Karpas-422 (cell line): Measurements from ENCODE around the gene SLC46A2. TPM values are rescaled to one million over a fixed set of nuclear protein-coding genes. Genes with fewer than 3 reads are reported as not detected.

Experiments
- DNase-seq: peaks from one replicate; pipeline ENCODE4 v3.0.0-alpha.2; 2015
- H2AFZ ChIP-seq: fragments of 200-600 bp; sonication (generic); 2 replicates; pipeline ENCODE4 v1.6.1; 2014; ENCODE audit warnings: antibody characterized with exemption, low read length, mixed read lengths
- H3K27ac ChIP-seq: fragments of 200-600 bp; sonication (generic); 2 replicates; pipeline ENCODE4 v1.5.1; 2014; ENCODE audit warnings: mild to moderate bottlenecking, low read length, moderate library complexity
- H3K27me3 ChIP-seq: fragments of 200-600 bp; sonication (generic); 2 replicates; pipeline ENCODE4 v1.6.1; 2014; ENCODE audit warnings: low read length, mixed read lengths
- H3K36me3 ChIP-seq: fragments of 200-600 bp; sonication (generic); 2 replicates; pipeline ENCODE4 v1.6.1; 2014; ENCODE audit warnings: low read length, mixed read lengths; ENCODE audit not compliant: insufficient read depth
- H3K4me1 ChIP-seq: fragments of 200-600 bp; sonication (generic); 2 replicates; pipeline ENCODE4 v1.6.1; 2014; ENCODE audit warnings: mild to moderate bottlenecking, low read length, mixed read lengths
- H3K4me2 ChIP-seq: fragments of 200-600 bp; sonication (generic); 2 replicates; pipeline ENCODE4 v1.6.1; 2014; ENCODE audit warnings: low read length, low read depth, mild to moderate bottlenecking; ENCODE audit not compliant: poor library complexity, severe bottlenecking
- H3K4me3 ChIP-seq: fragments of 200-600 bp; sonication (generic); 2 replicates; pipeline ENCODE4 v1.5.1; 2014; ENCODE audit warnings: mild to moderate bottlenecking, antibody characterized with exemption, low read length, mixed read lengths
- H3K79me2 ChIP-seq: fragments of 200-600 bp; sonication (generic); 2 replicates; pipeline ENCODE4 v1.6.1; 2014; ENCODE audit warnings: mild to moderate bottlenecking, low read length, mixed read lengths
- H3K9ac ChIP-seq: fragments of 200-600 bp; sonication (generic); 2 replicates; pipeline ENCODE4 v1.6.0; 2014; ENCODE audit warnings: low read length
- H3K9me2 ChIP-seq: fragments of 200-600 bp; sonication (generic), shearing (Covaris generic); replicated peaks from 2 replicates; pipeline ENCODE4 v1.6.0; 2014; ENCODE audit warnings: mild to moderate bottlenecking, low read length, moderate library complexity; ENCODE audit not compliant: insufficient read depth
- H3K9me3 ChIP-seq: fragments of 300-700, 200-600 bp; sonication (generic); 2 replicates; pipeline ENCODE4 v1.6.1; 2014; ENCODE audit warnings: low read length, mixed read lengths
- H4K20me1 ChIP-seq: fragments of 200-600 bp; sonication (generic); 2 replicates; pipeline ENCODE4 v1.6.1; 2014; ENCODE audit warnings: mild to moderate bottlenecking, antibody characterized with exemption, low read length, low read depth; ENCODE audit not compliant: insufficient read depth
- total RNA-seq: library from RNA; depleted of rRNA; stranded (reverse); fragments of >200 nt; shearing (Covaris generic); gene quantifications from 2 replicates; pipeline ENCODE4 v1.2.3, GENCODE V29; 2014; ENCODE audit warnings: low replicate concordance

The SLC46A2 gene
- total RNA-seq, 1 experiment from 2014 or later, result not detected

GRCh38 chr9:112841261-112841660 lies 49.4 kb downstream of the SLC46A2 start:
- H4K20me1 ChIP-seq, result no peaks in the 10 kb centered on the region

DNA sequence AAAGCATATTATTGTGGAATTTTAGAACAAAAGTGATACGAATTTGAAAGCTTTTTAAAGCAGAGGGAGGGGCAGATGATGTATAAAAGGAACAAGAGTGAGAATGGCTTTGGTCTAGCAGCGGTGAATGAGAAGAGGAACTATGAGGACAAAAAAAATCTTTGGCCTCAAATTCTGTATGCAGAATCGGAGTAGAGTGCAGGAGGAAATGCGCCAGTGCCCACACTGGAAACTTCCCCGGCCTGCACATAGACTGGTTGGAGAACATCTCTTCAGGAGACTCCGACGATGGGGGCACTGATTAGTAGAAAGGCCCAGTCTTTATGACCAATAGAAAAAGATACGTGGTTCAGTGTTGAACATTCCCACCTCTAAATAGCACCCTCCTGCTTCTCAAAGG lies 51.3 kb downstream of the SLC46A2 start:
- Histone ChIP-seq H3K9me2 (no peaks in the 10 kb centered on the region), H3K4me2 (peak overlapping the region; percentile 41)
- no peak for DNase-seq

More at GRCh38 chr9:112841261-112841660, 49.4 kb downstream of the SLC46A2 start:
- Histone ChIP-seq H3K9me3 (no peaks in the 10 kb centered on the region), H3K36me3 (peaks cover 8% of the 10 kb centered on the region), H3K27ac (no peak overlapping the region), H2AFZ (no peak overlapping the region), H3K9me2 (no peaks in the 10 kb centered on the region), H3K4me3 (no peak overlapping the region), H3K4me2 (no peak overlapping the region), H3K9ac (no peak overlapping the region), H3K27me3 (no peaks in the 10 kb centered on the region), H3K4me1 (peaks cover 58% of the 10 kb centered on the region), H3K79me2 (peaks cover 12% of the 10 kb centered on the region; the same call in 1 of the 2 replicates)
- DNase-seq, result no peak

GRCh38 chr9:112838342-112838741 lies 52.3 kb downstream of the SLC46A2 start:
- H3K27ac ChIP-seq, result peak overlapping the region; percentile 65

More for the DNA sequence above, 51.3 kb downstream of the SLC46A2 start:
- Histone ChIP-seq H3K36me3 (peaks cover 8% of the 10 kb centered on the region), H3K27ac (peak overlapping the region; percentile 65), H3K9me3 (no peaks in the 10 kb centered on the region), H3K4me3 (no peak overlapping the region), H4K20me1 (no peaks in the 10 kb centered on the region), H3K9ac (peak overlapping the region; percentile 17; the same call in 1 of the 2 replicates), H3K4me1 (peaks cover 38% of the 10 kb centered on the region), H3K79me2 (0 out of 2 replicates have a peak, but pooled peaks cover 7% of the 10 kb centered on the region), H3K27me3 (no peaks in the 10 kb centered on the region), H2AFZ (no peak overlapping the region)

DNA sequence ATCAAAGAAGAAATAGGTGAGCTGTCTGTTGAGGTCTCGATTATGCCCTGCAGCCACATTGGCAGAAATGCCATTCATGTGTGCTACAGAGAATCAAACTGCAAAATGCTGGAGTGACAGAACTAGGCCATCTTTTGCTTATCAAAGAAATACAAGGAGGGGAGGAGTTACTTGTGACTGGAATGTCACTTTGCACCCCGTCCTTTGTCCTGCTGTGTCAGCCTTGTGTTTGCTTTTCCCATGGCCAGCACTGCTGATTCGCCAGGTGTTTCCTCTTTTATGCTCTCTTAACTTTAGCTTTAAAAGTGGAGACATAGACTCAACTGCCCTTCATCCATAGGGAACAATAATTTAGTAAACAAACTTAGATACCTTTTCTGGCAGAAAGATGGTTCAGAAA lies 54.3 kb downstream of the SLC46A2 start:
- no peak for DNase-seq
- Histone ChIP-seq H3K9ac (no peak overlapping the region), H4K20me1 (no peaks in the 10 kb centered on the region), H3K36me3 (peaks cover 8% of the 10 kb centered on the region), H3K27me3 (no peaks in the 10 kb centered on the region), H3K4me3 (no peak overlapping the region), H3K9me3 (no peaks in the 10 kb centered on the region), H2AFZ (no peak overlapping the region), H3K79me2 (0 out of 2 replicates have a peak, but pooled peaks cover 12% of the 10 kb centered on the region), H3K4me1 (peaks cover 47% of the 10 kb centered on the region), H3K4me2 (no peak overlapping the region), H3K27ac (no peak overlapping the region), H3K9me2 (no peaks in the 10 kb centered on the region)

More at GRCh38 chr9:112838342-112838741, 52.3 kb downstream of the SLC46A2 start:
- Histone ChIP-seq H2AFZ (no peak overlapping the region), H3K79me2 (0 out of 2 replicates have a peak, but pooled peaks cover 7% of the 10 kb centered on the region), H3K9ac (no peak overlapping the region), H3K4me1 (peaks cover 35% of the 10 kb centered on the region), H3K9me2 (no peaks in the 10 kb centered on the region), H3K27me3 (no peaks in the 10 kb centered on the region), H3K4me2 (peak overlapping the region; percentile 41), H3K4me3 (peak overlapping the region; percentile 0; the same call in 1 of the 2 replicates), H3K9me3 (no peaks in the 10 kb centered on the region), H4K20me1 (no peaks in the 10 kb centered on the region), H3K36me3 (peaks cover 8% of the 10 kb centered on the region)
- peak; percentile 68 for DNase-seq

- no peaks in the 10 kb centered on the region for H3K9me3 ChIP-seq
- no peak overlapping the region for H3K9ac ChIP-seq
- no peak overlapping the region for H3K4me2 ChIP-seq
- no peak overlapping the region for H3K27ac ChIP-seq
- H3K9me2 ChIP-seq, result no peaks in the 10 kb centered on the region
- H3K36me3 ChIP-seq, result peaks cover 5% of the 10 kb centered on the region
- no peaks in the 10 kb centered on the region for H3K27me3 ChIP-seq
- peaks cover 48% of the 10 kb centered on the region for H3K4me1 ChIP-seq
- peaks cover 19% of the 10 kb centered on the region for H3K79me2 ChIP-seq
- DNase-seq, result no peak
- no peak overlapping the region for H3K4me3 ChIP-seq
- H2AFZ ChIP-seq, result no peak overlapping the region
- no peaks in the 10 kb centered on the region for H4K20me1 ChIP-seq
Measured at GRCh38 chr9:112833081-112833480, 57.6 kb downstream of the SLC46A2 start.

GRCh38 chr9:112831969-112832368 lies 58.7 kb downstream of the SLC46A2 start:
- Histone ChIP-seq H2AFZ (no peak overlapping the region), H3K4me3 (no peak overlapping the region), H3K4me2 (no peak overlapping the region), H3K27me3 (no peaks in the 10 kb centered on the region), H3K9me3 (no peaks in the 10 kb centered on the region), H4K20me1 (no peaks in the 10 kb centered on the region), H3K9me2 (no peaks in the 10 kb centered on the region), H3K4me1 (peaks cover 39% of the 10 kb centered on the region), H3K9ac (no peak overlapping the region), H3K36me3 (peaks cover 2% of the 10 kb centered on the region), H3K27ac (no peak overlapping the region), H3K79me2 (peaks cover 23% of the 10 kb centered on the region)
- DNase-seq, result no peak

DNA sequence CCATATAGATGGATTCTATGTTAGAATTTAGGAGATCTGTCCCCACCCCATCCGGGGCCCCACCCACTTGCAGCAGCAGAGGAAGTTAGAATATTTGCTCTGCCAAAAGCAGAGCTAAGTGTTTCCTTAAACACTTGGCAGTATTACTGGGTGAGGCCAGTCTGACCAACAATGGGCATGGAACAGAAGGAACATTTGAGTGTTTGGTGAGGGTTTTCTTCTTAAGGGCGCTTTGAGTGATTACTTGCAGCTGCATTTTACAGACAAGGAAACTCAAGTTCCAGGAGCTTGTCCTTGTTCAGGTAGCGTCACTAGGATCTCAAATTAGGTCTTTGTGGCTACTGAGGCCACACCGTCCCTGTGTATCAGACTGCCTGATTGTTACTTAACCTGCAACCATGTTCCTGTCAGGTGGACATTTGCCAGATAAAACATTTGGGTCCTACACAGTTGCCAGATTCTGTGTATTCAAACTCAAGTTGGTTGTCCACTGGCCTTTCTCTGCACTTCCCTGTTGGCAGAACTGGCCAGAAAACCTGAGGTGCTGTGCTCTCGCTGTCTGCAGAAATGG lies 59.3 kb downstream of the SLC46A2 start:
- Histone ChIP-seq H3K4me3 (no peak overlapping the region), H3K79me2 (peaks cover 24% of the 10 kb centered on the region), H3K9me3 (no peaks in the 10 kb centered on the region), H3K9me2 (no peaks in the 10 kb centered on the region), H2AFZ (no peak overlapping the region), H4K20me1 (no peaks in the 10 kb centered on the region), H3K27ac (no peak overlapping the region), H3K27me3 (no peaks in the 10 kb centered on the region), H3K36me3 (no peaks in the 10 kb centered on the region; the same call in none of the 2 replicates), H3K4me1 (peaks cover 36% of the 10 kb centered on the region), H3K9ac (no peak overlapping the region), H3K4me2 (no peak overlapping the region)
- DNase-seq, result no peak
